ENCODE results near the gene ATG13. TPM values are rescaled to one million over a fixed set of nuclear protein-coding genes. Genes with fewer than 3 reads are reported as not detected.

The ATG13 gene
- total and polyA plus RNA-seq, 2 experiments from 2014 or later: 32.9 to 71.1 TPM

DNA sequence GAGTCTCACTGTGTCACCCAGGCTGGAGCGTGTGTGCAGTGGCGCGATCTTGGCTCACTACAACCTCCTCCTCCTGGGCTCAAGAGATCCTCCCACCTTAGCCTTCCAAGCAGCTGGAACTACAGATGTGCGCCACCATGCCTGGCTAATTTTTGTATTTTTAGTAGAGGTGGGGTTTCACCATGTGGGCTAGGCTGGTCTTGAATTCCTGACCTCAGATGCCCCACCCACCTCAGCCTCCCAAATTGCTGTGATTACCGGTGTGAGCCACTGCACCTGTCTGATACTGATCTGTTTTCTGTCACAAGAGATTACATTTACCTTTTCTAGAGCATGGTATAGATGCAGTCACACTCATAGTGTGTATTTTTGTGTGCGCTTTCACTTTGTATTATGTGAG lies 11.6 kb downstream of the ATG13 start (continued):
- TF ChIP-seq, protein P1, sequence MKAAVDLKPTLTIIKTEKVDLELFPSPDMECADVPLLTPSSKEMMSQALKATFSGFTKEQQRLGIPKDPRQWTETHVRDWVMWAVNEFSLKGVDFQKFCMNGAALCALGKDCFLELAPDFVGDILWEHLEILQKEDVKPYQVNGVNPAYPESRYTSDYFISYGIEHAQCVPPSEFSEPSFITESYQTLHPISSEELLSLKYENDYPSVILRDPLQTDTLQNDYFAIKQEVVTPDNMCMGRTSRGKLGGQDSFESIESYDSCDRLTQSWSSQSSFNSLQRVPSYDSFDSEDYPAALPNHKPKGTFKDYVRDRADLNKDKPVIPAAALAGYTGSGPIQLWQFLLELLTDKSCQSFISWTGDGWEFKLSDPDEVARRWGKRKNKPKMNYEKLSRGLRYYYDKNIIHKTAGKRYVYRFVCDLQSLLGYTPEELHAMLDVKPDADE (IDR thresholded peaks at IDR 0.05): no peak

DNA sequence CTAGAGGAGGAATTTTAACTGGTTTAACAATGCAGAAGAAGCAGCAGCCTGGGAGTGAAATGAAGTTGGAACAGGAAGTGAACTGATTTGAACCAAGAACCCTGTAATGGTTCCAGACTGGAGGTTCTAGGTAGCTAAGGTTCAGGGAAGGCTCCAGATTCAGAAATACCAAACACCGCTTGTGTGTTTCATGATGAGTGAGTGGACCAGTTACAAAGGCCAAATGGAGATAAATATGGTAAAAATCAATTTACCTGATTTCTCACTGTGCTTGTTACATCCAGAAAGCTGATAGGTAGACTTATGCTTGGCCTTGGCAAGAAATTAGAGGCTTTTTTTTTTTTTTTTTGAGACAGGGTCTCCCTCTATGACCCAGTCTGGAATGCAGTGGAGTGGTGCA lies 12.9 kb downstream of the ATG13 start:
- H3K79me2 ChIP-seq (replicated peaks; ENCODE audit: insufficient read depth): peaks cover 15% of the 10 kb centered on the region
- peaks cover 15% of the 10 kb centered on the region; the same call in 2 of the 3 replicates for H3K36me3 Mint-ChIP-seq (ENCODE audit: low read depth)
- H3K36me3 ChIP-seq (ENCODE audit: insufficient read depth): peaks cover 5% of the 10 kb centered on the region; the same call in 1 of the 2 replicates
- no peaks in the 10 kb centered on the region for H3K4me1 Mint-ChIP-seq
- no peak overlapping the region for H3K4me3 ChIP-seq
- H3K9me3 Mint-ChIP-seq: no peaks in the 10 kb centered on the region
- DNase-seq (ENCODE audit: low spot score) (no peak), ATAC-seq (no peak)
- H3K4me3 Mint-ChIP-seq: no peak overlapping the region
- no peaks in the 10 kb centered on the region for H3K4me1 ChIP-seq (ENCODE audit: insufficient read depth)
- H3K4me2 ChIP-seq: no peak overlapping the region
- no peak overlapping the region for H2AFZ ChIP-seq
- H4K20me1 ChIP-seq (replicated peaks; ENCODE audit: insufficient read depth): peaks cover 4% of the 10 kb centered on the region
- H3K9me2 ChIP-seq (ENCODE audit: insufficient read depth): no peaks in the 10 kb centered on the region
- H3K27ac ChIP-seq (ENCODE audit: low read depth): no peak overlapping the region
- no peaks in the 10 kb centered on the region for H3K27me3 ChIP-seq (ENCODE audit: insufficient read depth)
- no peak overlapping the region for H3K27ac Mint-ChIP-seq
- H3K27me3 Mint-ChIP-seq (ENCODE audit: insufficient read depth, low read depth, poor library complexity): peaks cover 2% of the 10 kb centered on the region
- no peaks in the 10 kb centered on the region for H3F3A ChIP-seq (replicated peaks; ENCODE audit: low read depth)
- TF ChIP-seq CREB1 (CRISPR knock-in tag; IDR thresholded peaks at IDR 0.05; ENCODE audit: low read depth): no peak
- TF ChIP-seq, protein P2, sequence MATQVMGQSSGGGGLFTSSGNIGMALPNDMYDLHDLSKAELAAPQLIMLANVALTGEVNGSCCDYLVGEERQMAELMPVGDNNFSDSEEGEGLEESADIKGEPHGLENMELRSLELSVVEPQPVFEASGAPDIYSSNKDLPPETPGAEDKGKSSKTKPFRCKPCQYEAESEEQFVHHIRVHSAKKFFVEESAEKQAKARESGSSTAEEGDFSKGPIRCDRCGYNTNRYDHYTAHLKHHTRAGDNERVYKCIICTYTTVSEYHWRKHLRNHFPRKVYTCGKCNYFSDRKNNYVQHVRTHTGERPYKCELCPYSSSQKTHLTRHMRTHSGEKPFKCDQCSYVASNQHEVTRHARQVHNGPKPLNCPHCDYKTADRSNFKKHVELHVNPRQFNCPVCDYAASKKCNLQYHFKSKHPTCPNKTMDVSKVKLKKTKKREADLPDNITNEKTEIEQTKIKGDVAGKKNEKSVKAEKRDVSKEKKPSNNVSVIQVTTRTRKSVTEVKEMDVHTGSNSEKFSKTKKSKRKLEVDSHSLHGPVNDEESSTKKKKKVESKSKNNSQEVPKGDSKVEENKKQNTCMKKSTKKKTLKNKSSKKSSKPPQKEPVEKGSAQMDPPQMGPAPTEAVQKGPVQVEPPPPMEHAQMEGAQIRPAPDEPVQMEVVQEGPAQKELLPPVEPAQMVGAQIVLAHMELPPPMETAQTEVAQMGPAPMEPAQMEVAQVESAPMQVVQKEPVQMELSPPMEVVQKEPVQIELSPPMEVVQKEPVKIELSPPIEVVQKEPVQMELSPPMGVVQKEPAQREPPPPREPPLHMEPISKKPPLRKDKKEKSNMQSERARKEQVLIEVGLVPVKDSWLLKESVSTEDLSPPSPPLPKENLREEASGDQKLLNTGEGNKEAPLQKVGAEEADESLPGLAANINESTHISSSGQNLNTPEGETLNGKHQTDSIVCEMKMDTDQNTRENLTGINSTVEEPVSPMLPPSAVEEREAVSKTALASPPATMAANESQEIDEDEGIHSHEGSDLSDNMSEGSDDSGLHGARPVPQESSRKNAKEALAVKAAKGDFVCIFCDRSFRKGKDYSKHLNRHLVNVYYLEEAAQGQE (IDR thresholded peaks at IDR 0.05; ENCODE audit: unreplicated experiment): no peak
- TF ChIP-seq JUNB (IDR thresholded peaks at IDR 0.05; ENCODE audit: unreplicated experiment): no peak
- TF ChIP-seq, protein P3, sequence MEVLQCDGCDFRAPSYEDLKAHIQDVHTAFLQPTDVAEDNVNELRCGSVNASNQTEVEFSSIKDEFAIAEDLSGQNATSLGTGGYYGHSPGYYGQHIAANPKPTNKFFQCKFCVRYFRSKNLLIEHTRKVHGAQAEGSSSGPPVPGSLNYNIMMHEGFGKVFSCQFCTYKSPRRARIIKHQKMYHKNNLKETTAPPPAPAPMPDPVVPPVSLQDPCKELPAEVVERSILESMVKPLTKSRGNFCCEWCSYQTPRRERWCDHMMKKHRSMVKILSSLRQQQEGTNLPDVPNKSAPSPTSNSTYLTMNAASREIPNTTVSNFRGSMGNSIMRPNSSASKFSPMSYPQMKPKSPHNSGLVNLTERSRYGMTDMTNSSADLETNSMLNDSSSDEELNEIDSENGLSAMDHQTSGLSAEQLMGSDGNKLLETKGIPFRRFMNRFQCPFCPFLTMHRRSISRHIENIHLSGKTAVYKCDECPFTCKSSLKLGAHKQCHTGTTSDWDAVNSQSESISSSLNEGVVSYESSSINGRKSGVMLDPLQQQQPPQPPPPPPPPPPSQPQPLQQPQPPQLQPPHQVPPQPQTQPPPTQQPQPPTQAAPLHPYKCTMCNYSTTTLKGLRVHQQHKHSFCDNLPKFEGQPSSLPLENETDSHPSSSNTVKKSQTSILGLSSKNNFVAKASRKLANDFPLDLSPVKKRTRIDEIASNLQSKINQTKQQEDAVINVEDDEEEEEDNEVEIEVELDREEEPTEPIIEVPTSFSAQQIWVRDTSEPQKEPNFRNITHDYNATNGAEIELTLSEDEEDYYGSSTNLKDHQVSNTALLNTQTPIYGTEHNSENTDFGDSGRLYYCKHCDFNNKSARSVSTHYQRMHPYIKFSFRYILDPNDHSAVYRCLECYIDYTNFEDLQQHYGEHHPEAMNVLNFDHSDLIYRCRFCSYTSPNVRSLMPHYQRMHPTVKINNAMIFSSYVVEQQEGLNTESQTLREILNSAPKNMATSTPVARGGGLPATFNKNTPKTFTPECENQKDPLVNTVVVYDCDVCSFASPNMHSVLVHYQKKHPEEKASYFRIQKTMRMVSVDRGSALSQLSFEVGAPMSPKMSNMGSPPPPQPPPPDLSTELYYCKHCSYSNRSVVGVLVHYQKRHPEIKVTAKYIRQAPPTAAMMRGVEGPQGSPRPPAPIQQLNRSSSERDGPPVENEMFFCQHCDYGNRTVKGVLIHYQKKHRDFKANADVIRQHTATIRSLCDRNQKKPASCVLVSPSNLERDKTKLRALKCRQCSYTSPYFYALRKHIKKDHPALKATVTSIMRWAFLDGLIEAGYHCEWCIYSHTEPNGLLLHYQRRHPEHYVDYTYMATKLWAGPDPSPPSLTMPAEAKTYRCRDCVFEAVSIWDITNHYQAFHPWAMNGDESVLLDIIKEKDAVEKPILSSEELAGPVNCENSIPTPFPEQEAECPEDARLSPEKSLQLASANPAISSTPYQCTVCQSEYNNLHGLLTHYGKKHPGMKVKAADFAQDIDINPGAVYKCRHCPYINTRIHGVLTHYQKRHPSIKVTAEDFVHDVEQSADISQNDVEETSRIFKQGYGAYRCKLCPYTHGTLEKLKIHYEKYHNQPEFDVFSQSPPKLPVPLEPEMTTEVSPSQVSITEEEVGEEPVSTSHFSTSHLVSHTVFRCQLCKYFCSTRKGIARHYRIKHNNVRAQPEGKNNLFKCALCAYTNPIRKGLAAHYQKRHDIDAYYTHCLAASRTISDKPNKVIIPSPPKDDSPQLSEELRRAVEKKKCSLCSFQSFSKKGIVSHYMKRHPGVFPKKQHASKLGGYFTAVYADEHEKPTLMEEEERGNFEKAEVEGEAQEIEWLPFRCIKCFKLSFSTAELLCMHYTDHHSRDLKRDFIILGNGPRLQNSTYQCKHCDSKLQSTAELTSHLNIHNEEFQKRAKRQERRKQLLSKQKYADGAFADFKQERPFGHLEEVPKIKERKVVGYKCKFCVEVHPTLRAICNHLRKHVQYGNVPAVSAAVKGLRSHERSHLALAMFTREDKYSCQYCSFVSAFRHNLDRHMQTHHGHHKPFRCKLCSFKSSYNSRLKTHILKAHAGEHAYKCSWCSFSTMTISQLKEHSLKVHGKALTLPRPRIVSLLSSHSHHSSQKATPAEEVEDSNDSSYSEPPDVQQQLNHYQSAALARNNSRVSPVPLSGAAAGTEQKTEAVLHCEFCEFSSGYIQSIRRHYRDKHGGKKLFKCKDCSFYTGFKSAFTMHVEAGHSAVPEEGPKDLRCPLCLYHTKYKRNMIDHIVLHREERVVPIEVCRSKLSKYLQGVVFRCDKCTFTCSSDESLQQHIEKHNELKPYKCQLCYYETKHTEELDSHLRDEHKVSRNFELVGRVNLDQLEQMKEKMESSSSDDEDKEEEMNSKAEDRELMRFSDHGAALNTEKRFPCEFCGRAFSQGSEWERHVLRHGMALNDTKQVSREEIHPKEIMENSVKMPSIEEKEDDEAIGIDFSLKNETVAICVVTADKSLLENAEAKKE (CRISPR knock-in tag; IDR thresholded peaks at IDR 0.05): no peak
- TF ChIP-seq ZNF114 (CRISPR knock-in tag; IDR thresholded peaks at IDR 0.05): no peak
- TF ChIP-seq, protein P4, sequence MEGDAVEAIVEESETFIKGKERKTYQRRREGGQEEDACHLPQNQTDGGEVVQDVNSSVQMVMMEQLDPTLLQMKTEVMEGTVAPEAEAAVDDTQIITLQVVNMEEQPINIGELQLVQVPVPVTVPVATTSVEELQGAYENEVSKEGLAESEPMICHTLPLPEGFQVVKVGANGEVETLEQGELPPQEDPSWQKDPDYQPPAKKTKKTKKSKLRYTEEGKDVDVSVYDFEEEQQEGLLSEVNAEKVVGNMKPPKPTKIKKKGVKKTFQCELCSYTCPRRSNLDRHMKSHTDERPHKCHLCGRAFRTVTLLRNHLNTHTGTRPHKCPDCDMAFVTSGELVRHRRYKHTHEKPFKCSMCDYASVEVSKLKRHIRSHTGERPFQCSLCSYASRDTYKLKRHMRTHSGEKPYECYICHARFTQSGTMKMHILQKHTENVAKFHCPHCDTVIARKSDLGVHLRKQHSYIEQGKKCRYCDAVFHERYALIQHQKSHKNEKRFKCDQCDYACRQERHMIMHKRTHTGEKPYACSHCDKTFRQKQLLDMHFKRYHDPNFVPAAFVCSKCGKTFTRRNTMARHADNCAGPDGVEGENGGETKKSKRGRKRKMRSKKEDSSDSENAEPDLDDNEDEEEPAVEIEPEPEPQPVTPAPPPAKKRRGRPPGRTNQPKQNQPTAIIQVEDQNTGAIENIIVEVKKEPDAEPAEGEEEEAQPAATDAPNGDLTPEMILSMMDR (conservative IDR thresholded peaks at IDR 0.05; ENCODE audit: low read depth in 2 of 2): no peak
- no peak for TF ChIP-seq NANOG (IDR thresholded peaks at IDR 0.05; ENCODE audit: borderline replicate concordance)
- TF ChIP-seq ZNF331 (CRISPR knock-in tag; IDR thresholded peaks at IDR 0.05; ENCODE audit: low read depth): no peak
- TF ChIP-seq, protein P1 (IDR thresholded peaks at IDR 0.05): no peak
- no peak for TF ChIP-seq EZH2 (IDR thresholded peaks at IDR 0.05; ENCODE audit: low read depth, unreplicated experiment)
- TF ChIP-seq POLR2AphosphoS5 (IDR thresholded peaks at IDR 0.05; ENCODE audit: low read depth): no peak
- no peak for TF ChIP-seq EZH2phosphoT487 (IDR thresholded peaks at IDR 0.05; ENCODE audit: unreplicated experiment)
